GM23338 (cell line): ENCODE results near the gene DECR2. TPM values are rescaled to one million over a fixed set of nuclear protein-coding genes. Genes with fewer than 3 reads are reported as not detected.

Experiments used
- ATAC-seq: fragments of 200-7000 bp; cut with Tn5 transposase; 3 replicates; pipeline ENCODE4 v1.9.1; 2020
- DNase-seq: peaks from one replicate; pipeline ENCODE4 v3.0.0-alpha.2; 2015; ENCODE audit warnings: low spot score
- H2AFZ ChIP-seq: fragments of 200-600 bp; sonication (generic); 2 replicates; pipeline ENCODE4 v1.8.0; 2016; ENCODE audit warnings: antibody characterized with exemption, mild to moderate bottlenecking, moderate library complexity
- H3F3A ChIP-seq: fragments of 200-600 bp; sonication (generic); replicated peaks from 2 replicates; pipeline ENCODE4 v1.8.0; 2017; ENCODE audit warnings: antibody characterized with exemption, mixed run types, low read depth
- H3K27ac ChIP-seq: fragments of 200-600 bp; sonication (generic); 2 replicates; pipeline ENCODE4 v1.6.1; 2016; ENCODE audit warnings: low read depth
- H3K27me3 ChIP-seq: fragments of 200-600 bp; sonication (generic); 2 replicates; pipeline ENCODE4 v1.8.0; 2016; ENCODE audit warnings: mild to moderate bottlenecking, mixed run types, moderate library complexity; ENCODE audit not compliant: insufficient read depth
- H3K36me3 ChIP-seq: fragments of 200-600 bp; sonication (generic); 2 replicates; pipeline ENCODE4 v1.8.0; 2016; ENCODE audit warnings: mild to moderate bottlenecking; ENCODE audit not compliant: insufficient read depth
- H3K4me1 ChIP-seq: fragments of 200-600 bp; sonication (generic); 2 replicates; pipeline ENCODE4 v1.8.0; 2016; ENCODE audit warnings: mild to moderate bottlenecking, moderate library complexity; ENCODE audit not compliant: insufficient read depth
- H3K4me2 ChIP-seq: fragments of 200-600 bp; sonication (generic); 2 replicates; pipeline ENCODE4 v1.7.1; 2017; ENCODE audit warnings: mixed run types
- H3K4me3 ChIP-seq: fragments of 200-600 bp; sonication (generic); 2 replicates; pipeline ENCODE4 v1.6.1; 2016; ENCODE audit warnings: mixed run types
- H3K79me2 ChIP-seq: fragments of 200-600 bp; sonication (generic); replicated peaks from 2 replicates; pipeline ENCODE4 v1.8.0; 2017; ENCODE audit warnings: mild to moderate bottlenecking; ENCODE audit not compliant: insufficient read depth
- H3K9me2 ChIP-seq: fragments of 200-600 bp; sonication (generic); 2 replicates; pipeline ENCODE4 v1.8.0; 2017; ENCODE audit not compliant: insufficient read depth
- H4K20me1 ChIP-seq: fragments of 200-600 bp; sonication (generic); replicated peaks from 2 replicates; pipeline ENCODE4 v1.8.0; 2017; ENCODE audit warnings: mild to moderate bottlenecking; ENCODE audit not compliant: insufficient read depth
- H3K27ac Mint-ChIP-seq: 2 replicates; pipeline ENCODE4 v1.8.0; 2020; ENCODE audit warnings: inconsistent platforms, mild to moderate bottlenecking, moderate library complexity, mixed read lengths
- H3K27me3 Mint-ChIP-seq: 3 replicates; pipeline ENCODE4 v1.8.0; 2022; ENCODE audit warnings: low read depth, mild to moderate bottlenecking, moderate library complexity, mixed read lengths, inconsistent platforms; ENCODE audit not compliant: insufficient read depth, poor library complexity
- H3K36me3 Mint-ChIP-seq: 3 replicates; pipeline ENCODE4 v1.8.0; 2021; ENCODE audit warnings: low read depth, mild to moderate bottlenecking, inconsistent platforms, moderate library complexity, mixed read lengths
- H3K4me1 Mint-ChIP-seq: 3 replicates; pipeline ENCODE4 v1.8.0; 2020; ENCODE audit warnings: mild to moderate bottlenecking, inconsistent platforms, mixed read lengths
- H3K4me3 Mint-ChIP-seq: 3 replicates; pipeline ENCODE4 v1.8.0; 2021; ENCODE audit warnings: moderate library complexity, mild to moderate bottlenecking, inconsistent platforms, mixed read lengths
- H3K9me3 Mint-ChIP-seq: 3 replicates; pipeline ENCODE4 v1.8.0; 2020; ENCODE audit warnings: moderate library complexity, mild to moderate bottlenecking, inconsistent platforms, mixed read lengths
- CREB1 ChIP-seq: fragments of 250-450 bp; sonication (Bioruptor Pico); IDR thresholded peaks from 2 replicates; pipeline ENCODE4 v1.5.0; 2020; ENCODE audit warnings: low read depth, mild to moderate bottlenecking, moderate library complexity
- EZH2 ChIP-seq: fragments of 200-600 bp; sonication (generic); IDR thresholded peaks from one replicate; pipeline ENCODE4 v1.8.0; 2017; ENCODE audit warnings: antibody characterized with exemption, mild to moderate bottlenecking, low read depth; ENCODE audit not compliant: unreplicated experiment
- EZH2phosphoT487 ChIP-seq: fragments of 200-600 bp; sonication (generic); IDR thresholded peaks from one replicate; pipeline ENCODE4 v1.8.1; 2018; ENCODE audit warnings: antibody characterized with exemption; ENCODE audit not compliant: unreplicated experiment
- JUNB ChIP-seq: IDR thresholded peaks from one replicate; pipeline ENCODE4 v1.6.1; 2016; ENCODE audit warnings: antibody characterized with exemption; ENCODE audit not compliant: unreplicated experiment
- NANOG ChIP-seq: IDR thresholded peaks from 2 replicates; pipeline ENCODE4 v1.6.1; 2016; ENCODE audit warnings: antibody characterized with exemption, borderline replicate concordance
- POLR2AphosphoS5 ChIP-seq: IDR thresholded peaks from 2 replicates; pipeline ENCODE4 v1.6.1; 2016; ENCODE audit warnings: antibody characterized with exemption, low read depth
- STAT1 ChIP-seq: IDR thresholded peaks from one replicate; pipeline ENCODE4 v1.6.1; 2016; ENCODE audit warnings: antibody characterized with exemption; ENCODE audit not compliant: unreplicated experiment
- ZNF114 ChIP-seq: fragments of 250-450 bp; sonication (Bioruptor Pico); IDR thresholded peaks from 2 replicates; pipeline ENCODE4 v1.5.0; 2020; ENCODE audit warnings: mild to moderate bottlenecking, moderate library complexity
- ZNF331 ChIP-seq: fragments of 250-450 bp; sonication (Bioruptor Pico); IDR thresholded peaks from 2 replicates; pipeline ENCODE4 v1.5.0; 2020; ENCODE audit warnings: low read depth, mild to moderate bottlenecking, moderate library complexity
- polyA plus RNA-seq: library from polyadenylated mRNA; unstranded; fragments of >200 nt; fragmentation: Nextera tagmentation; extraction: Ambion mirVana; gene quantifications from 2 replicates; pipeline ENCODE4 v1.2.1, GENCODE V29; 2016
- total RNA-seq: library from RNA; depleted of rRNA; stranded (reverse); fragments of >200 nt; shearing (Covaris generic); gene quantifications from 2 replicates; pipeline ENCODE4 v1.2.3, GENCODE V29; 2014
- TF ChIP-seq, protein P1 (sequence below): fragments of 250-450 bp; sonication (Bioruptor Pico); IDR thresholded peaks from 2 replicates; pipeline ENCODE4 v1.5.0; 2020; ENCODE audit warnings: mild to moderate bottlenecking, moderate library complexity
- TF ChIP-seq, protein P2 (sequence below): IDR thresholded peaks from 2 replicates; pipeline ENCODE4 v1.6.1; 2016; ENCODE audit warnings: antibody characterized with exemption
- TF ChIP-seq, protein P3 (sequence below), 2 experiments: fragments of 200-600 bp in 1 of 2; sonication (generic) in 1 of 2; conservative IDR thresholded peaks; 2 replicates each; pipeline versions ENCODE4 v1.5.1 to v1.6.1; 2016 to 2017; ENCODE audit warnings: antibody characterized with exemption in 2 of 2, low read depth in 2 of 2, mild to moderate bottlenecking in 2 of 2, moderate library complexity in 1 of 2
- TF ChIP-seq, protein P4 (sequence below): IDR thresholded peaks from one replicate; pipeline ENCODE4 v1.6.1; 2018; ENCODE audit warnings: antibody characterized with exemption; ENCODE audit not compliant: unreplicated experiment

The DECR2 gene
- total and polyA plus RNA-seq, 2 experiments from 2014 or later, result 20.3 to 26.9 TPM

DNA sequence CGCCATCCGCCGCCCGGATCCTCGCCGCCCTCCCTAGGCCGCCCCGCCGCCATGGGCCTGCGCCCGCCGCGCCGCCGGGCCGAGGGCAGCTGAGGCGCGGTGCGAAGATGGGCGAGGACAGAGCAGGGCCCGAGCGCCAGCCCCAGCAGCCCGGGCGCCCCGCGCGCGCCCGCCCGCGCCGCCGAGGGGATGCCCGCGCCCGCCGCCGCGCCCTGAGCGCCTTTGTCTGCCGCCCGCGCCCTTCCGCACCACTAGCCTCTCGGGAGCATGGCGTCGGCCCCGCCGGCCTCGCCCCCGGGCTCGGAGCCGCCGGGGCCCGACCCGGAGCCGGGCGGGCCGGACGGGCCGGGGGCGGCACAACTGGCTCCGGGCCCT lies 24.0 kb downstream of the DECR2 start:
- H3K36me3 ChIP-seq, result no peaks in the 10 kb centered on the region
- H3F3A ChIP-seq, result peaks cover 9% of the 10 kb centered on the region; the same call in 1 of the 2 replicates
- DNase-seq (peak; percentile 55), ATAC-seq (peak; percentile 43)
- peaks cover 9% of the 10 kb centered on the region for H3K36me3 Mint-ChIP-seq
- H3K4me1 ChIP-seq, result peaks cover 8% of the 10 kb centered on the region
- H3K9me3 Mint-ChIP-seq, result 0 out of 3 replicates have a peak, but pooled peaks cover 4% of the 10 kb centered on the region
- H3K4me3 ChIP-seq, result peak overlapping the region; percentile 77
- peaks cover 43% of the 10 kb centered on the region for H3K27me3 ChIP-seq
- H3K4me2 ChIP-seq, result peak overlapping the region; percentile 94; the same call in 1 of the 2 replicates
- H3K9me2 ChIP-seq, result no peaks in the 10 kb centered on the region
- no peak for TF ChIP-seq EZH2
- TF ChIP-seq, protein P1, sequence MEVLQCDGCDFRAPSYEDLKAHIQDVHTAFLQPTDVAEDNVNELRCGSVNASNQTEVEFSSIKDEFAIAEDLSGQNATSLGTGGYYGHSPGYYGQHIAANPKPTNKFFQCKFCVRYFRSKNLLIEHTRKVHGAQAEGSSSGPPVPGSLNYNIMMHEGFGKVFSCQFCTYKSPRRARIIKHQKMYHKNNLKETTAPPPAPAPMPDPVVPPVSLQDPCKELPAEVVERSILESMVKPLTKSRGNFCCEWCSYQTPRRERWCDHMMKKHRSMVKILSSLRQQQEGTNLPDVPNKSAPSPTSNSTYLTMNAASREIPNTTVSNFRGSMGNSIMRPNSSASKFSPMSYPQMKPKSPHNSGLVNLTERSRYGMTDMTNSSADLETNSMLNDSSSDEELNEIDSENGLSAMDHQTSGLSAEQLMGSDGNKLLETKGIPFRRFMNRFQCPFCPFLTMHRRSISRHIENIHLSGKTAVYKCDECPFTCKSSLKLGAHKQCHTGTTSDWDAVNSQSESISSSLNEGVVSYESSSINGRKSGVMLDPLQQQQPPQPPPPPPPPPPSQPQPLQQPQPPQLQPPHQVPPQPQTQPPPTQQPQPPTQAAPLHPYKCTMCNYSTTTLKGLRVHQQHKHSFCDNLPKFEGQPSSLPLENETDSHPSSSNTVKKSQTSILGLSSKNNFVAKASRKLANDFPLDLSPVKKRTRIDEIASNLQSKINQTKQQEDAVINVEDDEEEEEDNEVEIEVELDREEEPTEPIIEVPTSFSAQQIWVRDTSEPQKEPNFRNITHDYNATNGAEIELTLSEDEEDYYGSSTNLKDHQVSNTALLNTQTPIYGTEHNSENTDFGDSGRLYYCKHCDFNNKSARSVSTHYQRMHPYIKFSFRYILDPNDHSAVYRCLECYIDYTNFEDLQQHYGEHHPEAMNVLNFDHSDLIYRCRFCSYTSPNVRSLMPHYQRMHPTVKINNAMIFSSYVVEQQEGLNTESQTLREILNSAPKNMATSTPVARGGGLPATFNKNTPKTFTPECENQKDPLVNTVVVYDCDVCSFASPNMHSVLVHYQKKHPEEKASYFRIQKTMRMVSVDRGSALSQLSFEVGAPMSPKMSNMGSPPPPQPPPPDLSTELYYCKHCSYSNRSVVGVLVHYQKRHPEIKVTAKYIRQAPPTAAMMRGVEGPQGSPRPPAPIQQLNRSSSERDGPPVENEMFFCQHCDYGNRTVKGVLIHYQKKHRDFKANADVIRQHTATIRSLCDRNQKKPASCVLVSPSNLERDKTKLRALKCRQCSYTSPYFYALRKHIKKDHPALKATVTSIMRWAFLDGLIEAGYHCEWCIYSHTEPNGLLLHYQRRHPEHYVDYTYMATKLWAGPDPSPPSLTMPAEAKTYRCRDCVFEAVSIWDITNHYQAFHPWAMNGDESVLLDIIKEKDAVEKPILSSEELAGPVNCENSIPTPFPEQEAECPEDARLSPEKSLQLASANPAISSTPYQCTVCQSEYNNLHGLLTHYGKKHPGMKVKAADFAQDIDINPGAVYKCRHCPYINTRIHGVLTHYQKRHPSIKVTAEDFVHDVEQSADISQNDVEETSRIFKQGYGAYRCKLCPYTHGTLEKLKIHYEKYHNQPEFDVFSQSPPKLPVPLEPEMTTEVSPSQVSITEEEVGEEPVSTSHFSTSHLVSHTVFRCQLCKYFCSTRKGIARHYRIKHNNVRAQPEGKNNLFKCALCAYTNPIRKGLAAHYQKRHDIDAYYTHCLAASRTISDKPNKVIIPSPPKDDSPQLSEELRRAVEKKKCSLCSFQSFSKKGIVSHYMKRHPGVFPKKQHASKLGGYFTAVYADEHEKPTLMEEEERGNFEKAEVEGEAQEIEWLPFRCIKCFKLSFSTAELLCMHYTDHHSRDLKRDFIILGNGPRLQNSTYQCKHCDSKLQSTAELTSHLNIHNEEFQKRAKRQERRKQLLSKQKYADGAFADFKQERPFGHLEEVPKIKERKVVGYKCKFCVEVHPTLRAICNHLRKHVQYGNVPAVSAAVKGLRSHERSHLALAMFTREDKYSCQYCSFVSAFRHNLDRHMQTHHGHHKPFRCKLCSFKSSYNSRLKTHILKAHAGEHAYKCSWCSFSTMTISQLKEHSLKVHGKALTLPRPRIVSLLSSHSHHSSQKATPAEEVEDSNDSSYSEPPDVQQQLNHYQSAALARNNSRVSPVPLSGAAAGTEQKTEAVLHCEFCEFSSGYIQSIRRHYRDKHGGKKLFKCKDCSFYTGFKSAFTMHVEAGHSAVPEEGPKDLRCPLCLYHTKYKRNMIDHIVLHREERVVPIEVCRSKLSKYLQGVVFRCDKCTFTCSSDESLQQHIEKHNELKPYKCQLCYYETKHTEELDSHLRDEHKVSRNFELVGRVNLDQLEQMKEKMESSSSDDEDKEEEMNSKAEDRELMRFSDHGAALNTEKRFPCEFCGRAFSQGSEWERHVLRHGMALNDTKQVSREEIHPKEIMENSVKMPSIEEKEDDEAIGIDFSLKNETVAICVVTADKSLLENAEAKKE, result no peak
- TF ChIP-seq JUNB, result no peak
- TF ChIP-seq, protein P2, sequence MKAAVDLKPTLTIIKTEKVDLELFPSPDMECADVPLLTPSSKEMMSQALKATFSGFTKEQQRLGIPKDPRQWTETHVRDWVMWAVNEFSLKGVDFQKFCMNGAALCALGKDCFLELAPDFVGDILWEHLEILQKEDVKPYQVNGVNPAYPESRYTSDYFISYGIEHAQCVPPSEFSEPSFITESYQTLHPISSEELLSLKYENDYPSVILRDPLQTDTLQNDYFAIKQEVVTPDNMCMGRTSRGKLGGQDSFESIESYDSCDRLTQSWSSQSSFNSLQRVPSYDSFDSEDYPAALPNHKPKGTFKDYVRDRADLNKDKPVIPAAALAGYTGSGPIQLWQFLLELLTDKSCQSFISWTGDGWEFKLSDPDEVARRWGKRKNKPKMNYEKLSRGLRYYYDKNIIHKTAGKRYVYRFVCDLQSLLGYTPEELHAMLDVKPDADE, result no peak
- TF ChIP-seq NANOG, result no peak
- no peak for TF ChIP-seq CREB1 (CRISPR knock-in tag)
- TF ChIP-seq STAT1, result no peak
- no peak for TF ChIP-seq EZH2phosphoT487
- TF ChIP-seq, protein P3, sequence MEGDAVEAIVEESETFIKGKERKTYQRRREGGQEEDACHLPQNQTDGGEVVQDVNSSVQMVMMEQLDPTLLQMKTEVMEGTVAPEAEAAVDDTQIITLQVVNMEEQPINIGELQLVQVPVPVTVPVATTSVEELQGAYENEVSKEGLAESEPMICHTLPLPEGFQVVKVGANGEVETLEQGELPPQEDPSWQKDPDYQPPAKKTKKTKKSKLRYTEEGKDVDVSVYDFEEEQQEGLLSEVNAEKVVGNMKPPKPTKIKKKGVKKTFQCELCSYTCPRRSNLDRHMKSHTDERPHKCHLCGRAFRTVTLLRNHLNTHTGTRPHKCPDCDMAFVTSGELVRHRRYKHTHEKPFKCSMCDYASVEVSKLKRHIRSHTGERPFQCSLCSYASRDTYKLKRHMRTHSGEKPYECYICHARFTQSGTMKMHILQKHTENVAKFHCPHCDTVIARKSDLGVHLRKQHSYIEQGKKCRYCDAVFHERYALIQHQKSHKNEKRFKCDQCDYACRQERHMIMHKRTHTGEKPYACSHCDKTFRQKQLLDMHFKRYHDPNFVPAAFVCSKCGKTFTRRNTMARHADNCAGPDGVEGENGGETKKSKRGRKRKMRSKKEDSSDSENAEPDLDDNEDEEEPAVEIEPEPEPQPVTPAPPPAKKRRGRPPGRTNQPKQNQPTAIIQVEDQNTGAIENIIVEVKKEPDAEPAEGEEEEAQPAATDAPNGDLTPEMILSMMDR (conservative IDR thresholded peaks at IDR 0.05; ENCODE audit: low read depth in 2 of 2), result no peak
- TF ChIP-seq POLR2AphosphoS5, result no peak
- no peak for TF ChIP-seq ZNF114 (CRISPR knock-in tag)
- TF ChIP-seq, protein P4, sequence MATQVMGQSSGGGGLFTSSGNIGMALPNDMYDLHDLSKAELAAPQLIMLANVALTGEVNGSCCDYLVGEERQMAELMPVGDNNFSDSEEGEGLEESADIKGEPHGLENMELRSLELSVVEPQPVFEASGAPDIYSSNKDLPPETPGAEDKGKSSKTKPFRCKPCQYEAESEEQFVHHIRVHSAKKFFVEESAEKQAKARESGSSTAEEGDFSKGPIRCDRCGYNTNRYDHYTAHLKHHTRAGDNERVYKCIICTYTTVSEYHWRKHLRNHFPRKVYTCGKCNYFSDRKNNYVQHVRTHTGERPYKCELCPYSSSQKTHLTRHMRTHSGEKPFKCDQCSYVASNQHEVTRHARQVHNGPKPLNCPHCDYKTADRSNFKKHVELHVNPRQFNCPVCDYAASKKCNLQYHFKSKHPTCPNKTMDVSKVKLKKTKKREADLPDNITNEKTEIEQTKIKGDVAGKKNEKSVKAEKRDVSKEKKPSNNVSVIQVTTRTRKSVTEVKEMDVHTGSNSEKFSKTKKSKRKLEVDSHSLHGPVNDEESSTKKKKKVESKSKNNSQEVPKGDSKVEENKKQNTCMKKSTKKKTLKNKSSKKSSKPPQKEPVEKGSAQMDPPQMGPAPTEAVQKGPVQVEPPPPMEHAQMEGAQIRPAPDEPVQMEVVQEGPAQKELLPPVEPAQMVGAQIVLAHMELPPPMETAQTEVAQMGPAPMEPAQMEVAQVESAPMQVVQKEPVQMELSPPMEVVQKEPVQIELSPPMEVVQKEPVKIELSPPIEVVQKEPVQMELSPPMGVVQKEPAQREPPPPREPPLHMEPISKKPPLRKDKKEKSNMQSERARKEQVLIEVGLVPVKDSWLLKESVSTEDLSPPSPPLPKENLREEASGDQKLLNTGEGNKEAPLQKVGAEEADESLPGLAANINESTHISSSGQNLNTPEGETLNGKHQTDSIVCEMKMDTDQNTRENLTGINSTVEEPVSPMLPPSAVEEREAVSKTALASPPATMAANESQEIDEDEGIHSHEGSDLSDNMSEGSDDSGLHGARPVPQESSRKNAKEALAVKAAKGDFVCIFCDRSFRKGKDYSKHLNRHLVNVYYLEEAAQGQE, result no peak
- no peak for TF ChIP-seq ZNF331
- peaks cover 42% of the 10 kb centered on the region for H3K79me2 ChIP-seq
- peaks cover 19% of the 10 kb centered on the region for H4K20me1 ChIP-seq
- H2AFZ ChIP-seq, result no peak overlapping the region
- peaks cover 11% of the 10 kb centered on the region for H3K4me1 Mint-ChIP-seq
- peak overlapping the region; percentile 72; the same call in 2 of the 3 replicates for H3K4me3 Mint-ChIP-seq
- H3K27ac ChIP-seq, result no peak overlapping the region
- no peak overlapping the region for H3K27ac Mint-ChIP-seq
- H3K27me3 Mint-ChIP-seq, result peaks cover 41% of the 10 kb centered on the region
